Loucy (cell line): ENCODE results near the gene RASSF5.

ENCODE experiments used
- EZH2phosphoT487 ChIP-seq: fragments of 200-600 bp; IDR thresholded peaks from 2 replicates; pipeline ENCODE4 v1.6.1; 2018; ENCODE audit warnings: antibody characterized with exemption, mild to moderate bottlenecking, moderate library complexity, borderline replicate concordance
- TF ChIP-seq, protein P1 (sequence below): fragments of 200-600 bp; sonication (generic); conservative IDR thresholded peaks from 2 replicates; pipeline ENCODE4 v1.5.1; 2014; ENCODE audit warnings: mild to moderate bottlenecking, antibody characterized with exemption, low read length

- TF ChIP-seq, protein P1, sequence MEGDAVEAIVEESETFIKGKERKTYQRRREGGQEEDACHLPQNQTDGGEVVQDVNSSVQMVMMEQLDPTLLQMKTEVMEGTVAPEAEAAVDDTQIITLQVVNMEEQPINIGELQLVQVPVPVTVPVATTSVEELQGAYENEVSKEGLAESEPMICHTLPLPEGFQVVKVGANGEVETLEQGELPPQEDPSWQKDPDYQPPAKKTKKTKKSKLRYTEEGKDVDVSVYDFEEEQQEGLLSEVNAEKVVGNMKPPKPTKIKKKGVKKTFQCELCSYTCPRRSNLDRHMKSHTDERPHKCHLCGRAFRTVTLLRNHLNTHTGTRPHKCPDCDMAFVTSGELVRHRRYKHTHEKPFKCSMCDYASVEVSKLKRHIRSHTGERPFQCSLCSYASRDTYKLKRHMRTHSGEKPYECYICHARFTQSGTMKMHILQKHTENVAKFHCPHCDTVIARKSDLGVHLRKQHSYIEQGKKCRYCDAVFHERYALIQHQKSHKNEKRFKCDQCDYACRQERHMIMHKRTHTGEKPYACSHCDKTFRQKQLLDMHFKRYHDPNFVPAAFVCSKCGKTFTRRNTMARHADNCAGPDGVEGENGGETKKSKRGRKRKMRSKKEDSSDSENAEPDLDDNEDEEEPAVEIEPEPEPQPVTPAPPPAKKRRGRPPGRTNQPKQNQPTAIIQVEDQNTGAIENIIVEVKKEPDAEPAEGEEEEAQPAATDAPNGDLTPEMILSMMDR = no peak; the same call in 1 of the 2 replicates
- TF ChIP-seq EZH2phosphoT487 = no peak
Measured at GRCh38 chr1:206468571-206468970, 38.8 kb upstream of the RASSF5 start.
